ENCODE results near the gene FAM221A. TPM values are rescaled to one million over a fixed set of nuclear protein-coding genes. Genes with fewer than 3 reads are reported as not detected.
"Not testable (repeated sequence)": the region's sequence is repeated elsewhere in the genome, so short reads cannot be mapped to it uniquely, and the experiment has no call there.

Gene FAM221A
- total RNA-seq, 4 donors from 2014 or later: 12.9 to 28.2 (median 14.9) TPM

DNA sequence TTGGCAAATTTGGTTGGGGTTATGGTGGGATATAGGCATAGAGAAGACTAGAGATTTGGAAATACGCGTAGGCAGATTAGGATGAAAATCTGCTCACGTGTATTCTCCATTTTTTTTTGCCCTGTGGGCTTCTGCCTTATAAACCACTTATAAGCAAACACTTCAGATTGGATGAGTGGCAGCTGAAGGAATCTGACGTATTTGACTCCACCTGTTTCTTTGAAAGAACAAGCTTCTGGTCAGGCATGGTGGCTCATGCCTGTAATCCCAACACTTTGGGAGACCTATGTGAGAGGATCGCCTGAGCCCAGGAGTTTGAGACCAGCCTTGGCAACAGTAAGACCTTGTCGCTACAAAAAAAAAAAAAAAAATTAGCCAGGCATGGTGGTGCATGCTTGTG, 35.1 kb downstream of the FAM221A start:
- Histone ChIP-seq H3K27ac (no peak overlapping the region), H3K9me3 (no peaks in the 10 kb centered on the region), H3K36me3 (no peaks in the 10 kb centered on the region), H3K4me1 (no peaks in the 10 kb centered on the region), H3K4me3 (replicated peaks in 1 of 3) (no peak overlapping the region), H3K27me3 (no peaks in the 10 kb centered on the region)
- WGBS, 2 donors: 89 to 93% methylated on average over 6 of the region's 6 CpGs
- DNase-seq: no peak
- TF ChIP-seq, protein P1, sequence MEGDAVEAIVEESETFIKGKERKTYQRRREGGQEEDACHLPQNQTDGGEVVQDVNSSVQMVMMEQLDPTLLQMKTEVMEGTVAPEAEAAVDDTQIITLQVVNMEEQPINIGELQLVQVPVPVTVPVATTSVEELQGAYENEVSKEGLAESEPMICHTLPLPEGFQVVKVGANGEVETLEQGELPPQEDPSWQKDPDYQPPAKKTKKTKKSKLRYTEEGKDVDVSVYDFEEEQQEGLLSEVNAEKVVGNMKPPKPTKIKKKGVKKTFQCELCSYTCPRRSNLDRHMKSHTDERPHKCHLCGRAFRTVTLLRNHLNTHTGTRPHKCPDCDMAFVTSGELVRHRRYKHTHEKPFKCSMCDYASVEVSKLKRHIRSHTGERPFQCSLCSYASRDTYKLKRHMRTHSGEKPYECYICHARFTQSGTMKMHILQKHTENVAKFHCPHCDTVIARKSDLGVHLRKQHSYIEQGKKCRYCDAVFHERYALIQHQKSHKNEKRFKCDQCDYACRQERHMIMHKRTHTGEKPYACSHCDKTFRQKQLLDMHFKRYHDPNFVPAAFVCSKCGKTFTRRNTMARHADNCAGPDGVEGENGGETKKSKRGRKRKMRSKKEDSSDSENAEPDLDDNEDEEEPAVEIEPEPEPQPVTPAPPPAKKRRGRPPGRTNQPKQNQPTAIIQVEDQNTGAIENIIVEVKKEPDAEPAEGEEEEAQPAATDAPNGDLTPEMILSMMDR (IDR thresholded peaks at IDR 0.05): no peak
- no peak for TF ChIP-seq POLR2A (IDR thresholded peaks at IDR 0.05)
- intact Hi-C loops (cut with DNase I): no loop called here

DNA sequence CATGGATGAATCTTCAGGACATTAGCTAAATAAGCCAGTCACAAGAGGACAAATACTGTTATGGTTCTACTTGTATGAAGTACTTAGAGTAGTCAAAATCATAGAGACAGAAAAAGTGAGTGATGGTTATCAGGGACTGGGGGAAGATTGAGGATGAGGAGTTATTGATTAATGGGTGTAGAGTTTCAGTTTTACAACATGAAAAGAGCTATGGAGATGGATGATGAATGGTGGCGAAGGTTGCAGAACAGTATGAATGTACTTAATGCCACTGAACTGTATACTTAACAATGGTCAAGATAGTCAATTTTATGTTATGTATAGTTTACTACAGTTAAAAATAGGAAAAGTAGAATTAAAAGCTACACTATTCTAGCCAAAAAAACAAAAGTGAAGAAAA, 37.8 kb downstream of the FAM221A start:
- H3K27ac ChIP-seq: no peak overlapping the region
- H3K4me1 ChIP-seq: no peaks in the 10 kb centered on the region
- no peak for DNase-seq
- WGBS, 2 donors: 97 to 98% methylated on average over 1 of the region's 1 CpG
- intact Hi-C loops (cut with DNase I): no loop called here
- H3K9me3 ChIP-seq: no peaks in the 10 kb centered on the region
- no peak for TF ChIP-seq POLR2A (IDR thresholded peaks at IDR 0.05)
- TF ChIP-seq, protein P1 (IDR thresholded peaks at IDR 0.05): no peak
- H3K4me3 ChIP-seq (replicated peaks in 1 of 3): no peak overlapping the region
- H3K27me3 ChIP-seq: no peaks in the 10 kb centered on the region
- no peaks in the 10 kb centered on the region for H3K36me3 ChIP-seq

DNA sequence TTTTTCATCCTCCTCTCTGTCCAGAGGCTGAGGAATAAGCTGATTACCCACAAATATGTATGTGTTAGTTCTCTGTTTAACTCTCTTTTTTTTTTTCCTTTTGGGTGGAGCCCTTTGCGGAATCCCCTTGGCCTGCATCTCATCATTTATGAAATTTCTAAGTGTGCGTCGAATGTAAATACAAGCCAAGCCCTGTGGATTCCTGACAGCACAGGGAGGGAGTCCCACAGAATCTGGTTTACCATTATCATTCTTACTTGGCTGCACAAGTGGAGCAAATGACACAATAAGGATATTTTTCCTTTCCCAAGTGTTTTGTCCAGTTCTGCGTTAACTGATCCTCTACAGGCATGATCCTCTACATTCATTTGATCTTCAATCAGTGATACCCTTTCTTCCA, 41.5 kb downstream of the FAM221A start:
- WGBS, 2 donors: 83 to 86% methylated on average over 4 of the region's 4 CpGs
- no peak for DNase-seq
- H3K4me1 ChIP-seq: no peaks in the 10 kb centered on the region
- no peaks in the 10 kb centered on the region for H3K27me3 ChIP-seq
- TF ChIP-seq, protein P1 (IDR thresholded peaks at IDR 0.05): no peak
- TF ChIP-seq POLR2A (IDR thresholded peaks at IDR 0.05): no peak
- no peaks in the 10 kb centered on the region for H3K9me3 ChIP-seq
- H3K4me3 ChIP-seq (replicated peaks in 1 of 3): no peak overlapping the region
- intact Hi-C loops (cut with DNase I): no loop called here
- H3K36me3 ChIP-seq: no peaks in the 10 kb centered on the region
- H3K27ac ChIP-seq: no peak overlapping the region

GRCh38 chr7:23722587-23723216, 42.7 kb downstream of the FAM221A start:
- intact Hi-C loops (cut with DNase I); H3K9me3 ChIP-seq; H3K4me1 ChIP-seq; H3K27me3 ChIP-seq; H3K36me3 ChIP-seq; H3K27ac ChIP-seq; DNase-seq; H3K4me3 ChIP-seq (replicated peaks in 1 of 3): not testable (repeated sequence)
- WGBS, 2 donors: 90 to 92% methylated on average over 11 to 21 of the region's 21 CpGs

- intact Hi-C loops (cut with DNase I); DNase-seq; H3K4me3 ChIP-seq (replicated peaks in 1 of 3); H3K27ac ChIP-seq; H3K4me1 ChIP-seq; H3K27me3 ChIP-seq; H3K36me3 ChIP-seq; H3K9me3 ChIP-seq: not testable (repeated sequence)
- 72 to 83% methylated on average over 4 of the region's 4 CpGs for WGBS, 2 donors
Observed at GRCh38 chr7:23724113-23724512, 44.1 kb downstream of the FAM221A start.

DNA sequence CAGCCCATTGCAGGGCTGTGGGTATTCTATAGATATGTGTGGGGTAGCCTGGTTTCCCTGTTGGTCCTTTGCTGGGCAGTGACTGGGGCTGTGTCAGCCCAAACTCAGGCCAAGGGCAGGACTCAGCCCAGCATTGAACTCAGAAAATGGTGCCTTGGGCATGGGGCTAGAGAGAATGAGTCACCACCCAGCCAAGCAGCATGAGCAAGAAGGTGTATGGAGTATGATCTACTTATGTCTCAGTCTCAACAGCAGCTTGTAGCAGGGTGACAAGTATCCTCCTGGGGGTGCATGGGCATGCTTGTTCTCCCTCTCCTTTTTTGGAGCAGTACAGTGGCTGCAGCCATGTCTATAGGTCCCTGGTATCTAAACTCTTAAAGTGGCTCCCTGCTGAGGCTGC, 62.1 kb downstream of the FAM221A start:
- no peak for TF ChIP-seq POLR2A (IDR thresholded peaks at IDR 0.05)
- TF ChIP-seq, protein P1 (IDR thresholded peaks at IDR 0.05): no peak
- intact Hi-C loops (cut with DNase I): no loop called here
- no peaks in the 10 kb centered on the region for H3K36me3 ChIP-seq
- H3K4me1 ChIP-seq: no peaks in the 10 kb centered on the region
- no peak overlapping the region for H3K4me3 ChIP-seq (replicated peaks in 1 of 3)
- no peak overlapping the region for H3K27ac ChIP-seq
- DNase-seq: no peak
- H3K27me3 ChIP-seq: no peaks in the 10 kb centered on the region
- H3K9me3 ChIP-seq: no peaks in the 10 kb centered on the region

Measured in thyroid gland (tissue), 4 donors.